HL-60 (cell line): ENCODE results near the gene MAP7.

Experiments
- DNase-seq, 2 experiments: peaks; one replicate each; pipeline ENCODE4 v3.0.0-alpha.2; 2010 to 2020; ENCODE audit warnings: low read depth in 1 of 2, low spot score in 1 of 2
- H3K27ac ChIP-seq: fragments of 250-450 bp; sonication (Bioruptor Pico); replicated peaks from 2 replicates; pipeline ENCODE4 v1.5.1; 2020; ENCODE audit warnings: mild to moderate bottlenecking, moderate library complexity
- H3K27me3 ChIP-seq: fragments of 250-450 bp; sonication (Bioruptor Pico); 2 replicates; pipeline ENCODE4 v1.5.1; 2021; ENCODE audit warnings: mild to moderate bottlenecking, moderate library complexity; ENCODE audit not compliant: insufficient read depth, poor library complexity, severe bottlenecking
- H3K4me3 ChIP-seq: replicated peaks from 2 replicates; pipeline ENCODE4 v1.5.1; 2011; ENCODE audit warnings: mild to moderate bottlenecking, control low read depth, low read length; ENCODE audit not compliant: insufficient read depth
- GABPA ChIP-seq: IDR thresholded peaks from 2 replicates; pipeline ENCODE4 v1.6.1; 2012; ENCODE audit warnings: low read depth
- POLR2AphosphoS5 ChIP-seq: IDR thresholded peaks from 2 replicates; pipeline ENCODE4 v1.6.1; 2012; ENCODE audit warnings: low read depth
- SPI1 ChIP-seq: IDR thresholded peaks from 2 replicates; pipeline ENCODE4 v1.6.1; 2012; ENCODE audit warnings: low read depth, mild to moderate bottlenecking, borderline replicate concordance
- TF ChIP-seq, protein P1 (sequence below): IDR thresholded peaks from 2 replicates; pipeline ENCODE4 v1.6.1; 2012; ENCODE audit warnings: low read depth; ENCODE audit not compliant: insufficient replicate concordance
- TF ChIP-seq, protein P2 (sequence below): IDR thresholded peaks from one replicate; pipeline ENCODE4 v1.5.1; 2011; ENCODE audit warnings: low read length, control low read depth, inconsistent platforms; ENCODE audit not compliant: insufficient read depth

MAP7 gene

DNA sequence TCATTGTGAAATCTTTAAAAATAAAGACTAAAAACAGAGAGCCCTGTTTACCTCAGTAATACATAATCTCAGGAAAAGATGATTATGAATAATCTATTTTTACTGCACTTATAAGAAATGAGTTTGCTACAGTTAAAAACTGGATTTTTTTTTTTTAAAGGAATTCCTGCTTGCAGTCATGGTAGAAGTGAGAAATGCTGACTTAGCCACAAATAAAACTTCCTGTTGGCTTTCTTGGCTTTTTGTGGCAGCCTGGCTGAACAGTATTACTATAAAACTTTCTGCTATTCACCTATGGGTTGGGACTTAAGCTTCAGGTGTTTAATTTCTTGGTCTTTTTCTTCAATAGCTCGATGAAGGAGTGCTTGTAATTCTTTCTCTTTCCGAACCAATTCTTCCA, 12.0 kb upstream of the MAP7 start:
- TF ChIP-seq POLR2AphosphoS5 (no peak), GABPA (no peak), SPI1 (no peak)
- TF ChIP-seq, protein P1, sequence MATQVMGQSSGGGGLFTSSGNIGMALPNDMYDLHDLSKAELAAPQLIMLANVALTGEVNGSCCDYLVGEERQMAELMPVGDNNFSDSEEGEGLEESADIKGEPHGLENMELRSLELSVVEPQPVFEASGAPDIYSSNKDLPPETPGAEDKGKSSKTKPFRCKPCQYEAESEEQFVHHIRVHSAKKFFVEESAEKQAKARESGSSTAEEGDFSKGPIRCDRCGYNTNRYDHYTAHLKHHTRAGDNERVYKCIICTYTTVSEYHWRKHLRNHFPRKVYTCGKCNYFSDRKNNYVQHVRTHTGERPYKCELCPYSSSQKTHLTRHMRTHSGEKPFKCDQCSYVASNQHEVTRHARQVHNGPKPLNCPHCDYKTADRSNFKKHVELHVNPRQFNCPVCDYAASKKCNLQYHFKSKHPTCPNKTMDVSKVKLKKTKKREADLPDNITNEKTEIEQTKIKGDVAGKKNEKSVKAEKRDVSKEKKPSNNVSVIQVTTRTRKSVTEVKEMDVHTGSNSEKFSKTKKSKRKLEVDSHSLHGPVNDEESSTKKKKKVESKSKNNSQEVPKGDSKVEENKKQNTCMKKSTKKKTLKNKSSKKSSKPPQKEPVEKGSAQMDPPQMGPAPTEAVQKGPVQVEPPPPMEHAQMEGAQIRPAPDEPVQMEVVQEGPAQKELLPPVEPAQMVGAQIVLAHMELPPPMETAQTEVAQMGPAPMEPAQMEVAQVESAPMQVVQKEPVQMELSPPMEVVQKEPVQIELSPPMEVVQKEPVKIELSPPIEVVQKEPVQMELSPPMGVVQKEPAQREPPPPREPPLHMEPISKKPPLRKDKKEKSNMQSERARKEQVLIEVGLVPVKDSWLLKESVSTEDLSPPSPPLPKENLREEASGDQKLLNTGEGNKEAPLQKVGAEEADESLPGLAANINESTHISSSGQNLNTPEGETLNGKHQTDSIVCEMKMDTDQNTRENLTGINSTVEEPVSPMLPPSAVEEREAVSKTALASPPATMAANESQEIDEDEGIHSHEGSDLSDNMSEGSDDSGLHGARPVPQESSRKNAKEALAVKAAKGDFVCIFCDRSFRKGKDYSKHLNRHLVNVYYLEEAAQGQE = no peak
- TF ChIP-seq, protein P2, sequence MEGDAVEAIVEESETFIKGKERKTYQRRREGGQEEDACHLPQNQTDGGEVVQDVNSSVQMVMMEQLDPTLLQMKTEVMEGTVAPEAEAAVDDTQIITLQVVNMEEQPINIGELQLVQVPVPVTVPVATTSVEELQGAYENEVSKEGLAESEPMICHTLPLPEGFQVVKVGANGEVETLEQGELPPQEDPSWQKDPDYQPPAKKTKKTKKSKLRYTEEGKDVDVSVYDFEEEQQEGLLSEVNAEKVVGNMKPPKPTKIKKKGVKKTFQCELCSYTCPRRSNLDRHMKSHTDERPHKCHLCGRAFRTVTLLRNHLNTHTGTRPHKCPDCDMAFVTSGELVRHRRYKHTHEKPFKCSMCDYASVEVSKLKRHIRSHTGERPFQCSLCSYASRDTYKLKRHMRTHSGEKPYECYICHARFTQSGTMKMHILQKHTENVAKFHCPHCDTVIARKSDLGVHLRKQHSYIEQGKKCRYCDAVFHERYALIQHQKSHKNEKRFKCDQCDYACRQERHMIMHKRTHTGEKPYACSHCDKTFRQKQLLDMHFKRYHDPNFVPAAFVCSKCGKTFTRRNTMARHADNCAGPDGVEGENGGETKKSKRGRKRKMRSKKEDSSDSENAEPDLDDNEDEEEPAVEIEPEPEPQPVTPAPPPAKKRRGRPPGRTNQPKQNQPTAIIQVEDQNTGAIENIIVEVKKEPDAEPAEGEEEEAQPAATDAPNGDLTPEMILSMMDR = no peak
- Histone ChIP-seq H3K4me3 (no peak overlapping the region), H3K27ac (no peak overlapping the region), H3K27me3 (no peaks in the 10 kb centered on the region)
- no peak for DNase-seq

DNA sequence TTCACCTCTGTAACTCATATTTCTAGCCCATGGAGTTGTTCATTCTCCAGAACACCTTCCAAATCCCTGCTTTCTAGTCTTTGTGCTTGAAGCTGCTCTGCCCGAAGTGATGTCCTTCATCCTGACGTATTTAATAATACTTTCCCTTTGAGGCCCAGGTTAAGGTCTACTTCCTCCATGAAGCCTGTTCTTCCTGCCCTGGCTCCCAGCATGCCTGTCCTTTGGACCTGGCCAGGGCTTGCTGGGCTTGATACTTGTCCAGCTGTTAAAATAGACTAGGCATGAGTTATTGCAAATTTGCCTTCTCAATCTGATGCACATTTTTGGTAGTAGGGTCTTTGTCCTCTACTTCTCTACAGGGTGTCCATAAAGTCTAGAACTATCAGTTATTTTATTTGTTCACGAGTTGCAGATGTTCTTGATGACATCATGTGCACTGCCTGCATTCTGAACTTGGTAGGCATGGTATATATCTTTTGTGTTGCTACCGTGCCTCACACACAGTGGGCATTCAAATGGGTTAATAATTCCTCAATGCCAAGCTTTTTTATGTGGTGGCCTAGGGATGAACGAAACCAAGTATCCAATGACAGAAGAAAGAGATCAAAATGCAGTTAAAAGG, 3.1 kb upstream of the MAP7 start:
- no peak overlapping the region for H3K27ac ChIP-seq
- H3K27me3 ChIP-seq = peaks cover 22% of the 10 kb centered on the region
- no peak for TF ChIP-seq SPI1
- TF ChIP-seq, protein P1 = no peak
- no peak for TF ChIP-seq POLR2AphosphoS5
- no peak for TF ChIP-seq GABPA
- TF ChIP-seq, protein P2 = no peak
- H3K4me3 ChIP-seq = no peak overlapping the region
- no peak for DNase-seq

DNA sequence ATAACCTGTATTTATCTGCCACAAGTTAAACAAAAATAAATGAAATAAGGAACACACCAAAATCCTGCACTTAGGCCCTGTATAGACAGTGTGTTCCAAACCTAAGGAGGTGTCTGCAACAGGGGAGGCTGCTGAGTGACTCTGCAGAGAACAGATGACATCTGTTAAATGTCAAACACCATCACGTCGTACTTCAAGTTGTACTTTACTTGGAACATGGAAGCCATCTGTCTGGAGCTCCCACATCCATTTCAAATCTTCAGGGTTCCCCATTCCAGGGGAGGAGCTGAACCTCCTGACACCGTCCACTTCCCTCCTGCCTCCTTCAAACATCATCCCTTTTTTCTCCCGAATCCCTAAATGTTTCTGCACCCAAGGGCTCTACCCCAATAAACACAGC, 1.8 kb upstream of the MAP7 start:
- DNase-seq = no peak
- no peak overlapping the region for H3K27ac ChIP-seq
- peaks cover 27% of the 10 kb centered on the region for H3K27me3 ChIP-seq
- no peak for TF ChIP-seq SPI1
- TF ChIP-seq, protein P1 = no peak
- TF ChIP-seq GABPA = no peak
- TF ChIP-seq, protein P2 = no peak
- no peak overlapping the region for H3K4me3 ChIP-seq
